GM12878 (cell line): Measurements from ENCODE around the gene ZBTB22. TPM values are rescaled to one million over a fixed set of nuclear protein-coding genes. Genes with fewer than 3 reads are reported as not detected.

Source experiments
- ATF7 ChIP-seq: fragments of 450-650 bp; IDR thresholded peaks from 2 replicates; pipeline ENCODE4 v1.6.1; 2016; ENCODE audit warnings: low read depth, mild to moderate bottlenecking
- EED ChIP-seq: sonication (generic); IDR thresholded peaks from 2 replicates; pipeline ENCODE4 v1.6.1; 2016; ENCODE audit warnings: antibody characterized with exemption, low read depth
- ETV6 ChIP-seq, 2 experiments: fragments of 450-650 bp in 1 of 2; IDR thresholded peaks in 1 of 2; conservative IDR thresholded peaks in 1 of 2; 2 replicates each; pipeline ENCODE4 v1.6.1; 2014; ENCODE audit warnings: antibody characterized with exemption in 1 of 2, borderline replicate concordance in 1 of 2, low read depth in 1 of 2, mild to moderate bottlenecking in 1 of 2, moderate library complexity in 1 of 2
- FOXK2 ChIP-seq: fragments of 450-650 bp; IDR thresholded peaks from 2 replicates; pipeline ENCODE4 v1.6.1; 2017; ENCODE audit warnings: mild to moderate bottlenecking, moderate library complexity
- IRF4 ChIP-seq: IDR thresholded peaks from 2 replicates; pipeline ENCODE4 v1.6.1; 2011; ENCODE audit warnings: low read depth, low read length
- KAT2A ChIP-seq: conservative IDR thresholded peaks from 2 replicates; pipeline ENCODE4 v1.6.1; 2011; ENCODE audit warnings: low read depth, low read length; ENCODE audit not compliant: control insufficient read depth
- MEF2A ChIP-seq: IDR thresholded peaks from 2 replicates; pipeline ENCODE4 v1.6.1; 2011; ENCODE audit warnings: low read depth, mild to moderate bottlenecking, low read length, moderate library complexity; ENCODE audit not compliant: insufficient read depth
- MTA2 ChIP-seq: fragments of 450-650 bp; IDR thresholded peaks from 2 replicates; pipeline ENCODE4 v1.6.1; 2016; ENCODE audit warnings: low read depth, mild to moderate bottlenecking, moderate library complexity
- NBN ChIP-seq: fragments of 450-650 bp; IDR thresholded peaks from 2 replicates; pipeline ENCODE4 v1.6.1; 2016
- NFYB ChIP-seq: IDR thresholded peaks from 2 replicates; pipeline ENCODE4 v1.6.1; 2011; ENCODE audit warnings: low read depth, mild to moderate bottlenecking, low read length, improper control_type of control experiment, moderate library complexity; ENCODE audit not compliant: insufficient read depth
- POLR2AphosphoS5 ChIP-seq: IDR thresholded peaks from 2 replicates; pipeline ENCODE4 v1.6.1; 2011; ENCODE audit warnings: mild to moderate bottlenecking, low read length, inconsistent platforms
- POU2F2 ChIP-seq: IDR thresholded peaks from 3 replicates; pipeline ENCODE4 v1.6.1; 2011; ENCODE audit warnings: low read depth, mild to moderate bottlenecking, low read length, borderline replicate concordance
- RAD21 ChIP-seq: IDR thresholded peaks from 2 replicates; pipeline ENCODE4 v1.6.1; 2011; ENCODE audit warnings: mild to moderate bottlenecking, low read depth, low read length, moderate library complexity; ENCODE audit not compliant: insufficient read depth
- RAD51 ChIP-seq: fragments of 450-650 bp; IDR thresholded peaks from 2 replicates; pipeline ENCODE4 v1.6.1; 2016; ENCODE audit warnings: moderate library complexity, mild to moderate bottlenecking, inconsistent platforms
- RBBP5 ChIP-seq: fragments of 200-600 bp; sonication (generic); conservative IDR thresholded peaks from 2 replicates; pipeline ENCODE4 v1.6.1; 2016
- RUNX3 ChIP-seq: IDR thresholded peaks from 2 replicates; pipeline ENCODE4 v1.6.1; 2012; ENCODE audit warnings: low read length, inconsistent platforms
- SMC3 ChIP-seq: IDR thresholded peaks from 2 replicates; pipeline ENCODE4 v1.6.1; 2011; ENCODE audit warnings: low read length, improper control_type of control experiment, borderline replicate concordance
- STAT1 ChIP-seq: fragments of 450-650 bp; conservative IDR thresholded peaks from 2 replicates; pipeline ENCODE4 v1.6.1; 2014; ENCODE audit warnings: antibody characterized with exemption, mild to moderate bottlenecking
- polyA plus RNA-seq, 11 experiments: library from polyadenylated mRNA; depleted of rRNA in 4 of 11; unstranded in 6 of 11; stranded (reverse) in 5 of 11; fragments of >200 nt; fragmentation: Nextera tagmentation in 4 of 11; fragmentation: Illumina TruSeq in 1 of 11; extraction: Ambion mirVana in 4 of 11; extraction: Trizol in 1 of 11; gene quantifications; 1 replicate in 1 of 11; 2 replicates in 10 of 11; pipeline versions ENCODE4 v1.2.1 to v1.2.3, GENCODE V29; 2011 to 2016; ENCODE audit warnings: inconsistent platforms in 2 of 11, missing spikeins in 2 of 11, low read depth in 1 of 11
- total RNA-seq, 4 experiments: library from RNA; depleted of rRNA in 3 of 4; stranded (reverse); fragments of >200 nt in 3 of 4; fragmentation: Illumina TruSeq in 1 of 4; extraction: Trizol in 1 of 4; gene quantifications; 2 replicates each; pipeline versions ENCODE4 v1.2.1 to v1.2.3, GENCODE V29; 2013 to 2021
- TF ChIP-seq, protein P1 (sequence below): IDR thresholded peaks from 2 replicates; pipeline ENCODE4 v1.6.1; 2011; ENCODE audit warnings: mild to moderate bottlenecking, low read depth, low read length, moderate library complexity; ENCODE audit not compliant: insufficient replicate concordance
- TF ChIP-seq, protein P2 (sequence below): IDR thresholded peaks from 2 replicates; pipeline ENCODE4 v1.6.1; 2012; ENCODE audit warnings: low read depth, low read length, improper control_type of control experiment
- TF ChIP-seq, protein P3 (sequence below): fragments of 450-650 bp; formaldehyde crosslinking; IDR thresholded peaks from 2 replicates; pipeline ENCODE4 v1.4.0; 2020; ENCODE audit warnings: mild to moderate bottlenecking, moderate library complexity
- TF ChIP-seq, protein P4 (sequence below): fragments of 450-650 bp; conservative IDR thresholded peaks from 2 replicates; pipeline ENCODE4 v1.6.1; 2017; ENCODE audit warnings: mild to moderate bottlenecking, moderate library complexity
- TF ChIP-seq, protein P5 (sequence below): IDR thresholded peaks from 2 replicates; pipeline ENCODE4 v1.6.1; 2011; ENCODE audit warnings: borderline replicate concordance, low read depth, mild to moderate bottlenecking, moderate library complexity, mixed read lengths, low read length; ENCODE audit not compliant: insufficient read depth; ENCODE audit errors: extremely low read length

Gene ZBTB22
- total and polyA plus RNA-seq, 10 of the 15 experiments (the other 5 are each of a cell fraction or from before 2014, with no cell fraction given) = 0.11 to 9.9 (median 4.8) TPM

DNA sequence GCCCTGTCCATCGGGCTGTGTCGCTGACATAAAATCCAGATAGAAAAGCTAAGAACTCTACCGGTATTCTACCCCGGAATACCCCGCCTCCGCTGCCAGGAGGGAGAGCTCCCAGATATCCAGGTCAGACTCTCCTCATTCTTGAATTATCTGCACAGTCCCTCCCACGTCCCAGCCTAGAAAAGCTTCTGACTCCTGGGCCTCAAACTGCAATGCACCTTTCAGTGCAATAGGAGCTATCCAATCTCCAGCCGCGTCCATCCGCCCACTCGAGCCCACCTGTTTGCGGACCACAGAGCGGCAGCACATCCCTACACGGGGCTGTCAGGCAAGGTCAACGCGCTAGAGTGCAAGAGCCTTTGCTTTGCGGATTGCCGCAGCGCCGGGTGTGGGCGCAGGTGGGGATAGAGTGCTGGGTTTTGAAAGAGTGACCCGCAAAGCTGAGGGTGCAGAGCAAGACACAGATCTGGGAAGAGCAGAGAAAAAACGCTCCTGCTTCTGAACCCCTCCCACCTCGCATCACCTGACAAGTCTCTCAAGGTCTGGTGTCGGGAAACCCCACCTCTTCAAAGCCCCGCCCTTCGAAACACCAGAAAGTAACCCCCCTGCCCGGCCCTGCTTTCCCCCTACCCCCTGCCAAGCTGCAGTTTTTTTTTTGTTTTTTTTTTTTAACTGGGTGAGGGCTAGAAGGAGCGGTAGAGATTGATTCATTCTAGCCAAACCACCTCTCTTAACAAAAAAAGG lies 5.0 kb downstream of the ZBTB22 start (continued):
- TF ChIP-seq, protein P1, sequence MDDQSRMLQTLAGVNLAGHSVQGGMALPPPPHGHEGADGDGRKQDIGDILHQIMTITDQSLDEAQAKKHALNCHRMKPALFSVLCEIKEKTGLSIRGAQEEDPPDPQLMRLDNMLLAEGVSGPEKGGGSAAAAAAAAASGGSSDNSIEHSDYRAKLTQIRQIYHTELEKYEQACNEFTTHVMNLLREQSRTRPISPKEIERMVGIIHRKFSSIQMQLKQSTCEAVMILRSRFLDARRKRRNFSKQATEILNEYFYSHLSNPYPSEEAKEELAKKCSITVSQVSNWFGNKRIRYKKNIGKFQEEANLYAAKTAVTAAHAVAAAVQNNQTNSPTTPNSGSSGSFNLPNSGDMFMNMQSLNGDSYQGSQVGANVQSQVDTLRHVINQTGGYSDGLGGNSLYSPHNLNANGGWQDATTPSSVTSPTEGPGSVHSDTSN = peak; percentile 26
- TF ChIP-seq RAD21 (no peak), RAD51 (peak; percentile 85), POU2F2 (no peak), MTA2 (no peak), EED (no peak), POLR2AphosphoS5 (no peak), SMC3 (no peak), MEF2A (no peak), RUNX3 (peak; percentile 31; the same call in 1 of the 2 replicates), KAT2A (no peak), ATF7 (no peak), NBN (no peak), STAT1 (no peak), IRF4 (no peak), NFYB (no peak), RBBP5 (no peak), ETV6 (conservative IDR thresholded peaks at IDR 0.05 in 1 of 2, IDR thresholded peaks at IDR 0.05 in 1 of 2; ENCODE audit: borderline replicate concordance in 1 of 2, low read depth in 1 of 2) (no peak), FOXK2 (no peak)
- TF ChIP-seq, protein P2, sequence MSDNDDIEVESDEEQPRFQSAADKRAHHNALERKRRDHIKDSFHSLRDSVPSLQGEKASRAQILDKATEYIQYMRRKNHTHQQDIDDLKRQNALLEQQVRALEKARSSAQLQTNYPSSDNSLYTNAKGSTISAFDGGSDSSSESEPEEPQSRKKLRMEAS = no peak
- TF ChIP-seq, protein P3, sequence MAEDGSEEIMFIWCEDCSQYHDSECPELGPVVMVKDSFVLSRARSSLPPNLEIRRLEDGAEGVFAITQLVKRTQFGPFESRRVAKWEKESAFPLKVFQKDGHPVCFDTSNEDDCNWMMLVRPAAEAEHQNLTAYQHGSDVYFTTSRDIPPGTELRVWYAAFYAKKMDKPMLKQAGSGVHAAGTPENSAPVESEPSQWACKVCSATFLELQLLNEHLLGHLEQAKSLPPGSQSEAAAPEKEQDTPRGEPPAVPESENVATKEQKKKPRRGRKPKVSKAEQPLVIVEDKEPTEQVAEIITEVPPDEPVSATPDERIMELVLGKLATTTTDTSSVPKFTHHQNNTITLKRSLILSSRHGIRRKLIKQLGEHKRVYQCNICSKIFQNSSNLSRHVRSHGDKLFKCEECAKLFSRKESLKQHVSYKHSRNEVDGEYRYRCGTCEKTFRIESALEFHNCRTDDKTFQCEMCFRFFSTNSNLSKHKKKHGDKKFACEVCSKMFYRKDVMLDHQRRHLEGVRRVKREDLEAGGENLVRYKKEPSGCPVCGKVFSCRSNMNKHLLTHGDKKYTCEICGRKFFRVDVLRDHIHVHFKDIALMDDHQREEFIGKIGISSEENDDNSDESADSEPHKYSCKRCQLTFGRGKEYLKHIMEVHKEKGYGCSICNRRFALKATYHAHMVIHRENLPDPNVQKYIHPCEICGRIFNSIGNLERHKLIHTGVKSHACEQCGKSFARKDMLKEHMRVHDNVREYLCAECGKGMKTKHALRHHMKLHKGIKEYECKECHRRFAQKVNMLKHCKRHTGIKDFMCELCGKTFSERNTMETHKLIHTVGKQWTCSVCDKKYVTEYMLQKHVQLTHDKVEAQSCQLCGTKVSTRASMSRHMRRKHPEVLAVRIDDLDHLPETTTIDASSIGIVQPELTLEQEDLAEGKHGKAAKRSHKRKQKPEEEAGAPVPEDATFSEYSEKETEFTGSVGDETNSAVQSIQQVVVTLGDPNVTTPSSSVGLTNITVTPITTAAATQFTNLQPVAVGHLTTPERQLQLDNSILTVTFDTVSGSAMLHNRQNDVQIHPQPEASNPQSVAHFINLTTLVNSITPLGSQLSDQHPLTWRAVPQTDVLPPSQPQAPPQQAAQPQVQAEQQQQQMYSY = no peak
- TF ChIP-seq, protein P4, sequence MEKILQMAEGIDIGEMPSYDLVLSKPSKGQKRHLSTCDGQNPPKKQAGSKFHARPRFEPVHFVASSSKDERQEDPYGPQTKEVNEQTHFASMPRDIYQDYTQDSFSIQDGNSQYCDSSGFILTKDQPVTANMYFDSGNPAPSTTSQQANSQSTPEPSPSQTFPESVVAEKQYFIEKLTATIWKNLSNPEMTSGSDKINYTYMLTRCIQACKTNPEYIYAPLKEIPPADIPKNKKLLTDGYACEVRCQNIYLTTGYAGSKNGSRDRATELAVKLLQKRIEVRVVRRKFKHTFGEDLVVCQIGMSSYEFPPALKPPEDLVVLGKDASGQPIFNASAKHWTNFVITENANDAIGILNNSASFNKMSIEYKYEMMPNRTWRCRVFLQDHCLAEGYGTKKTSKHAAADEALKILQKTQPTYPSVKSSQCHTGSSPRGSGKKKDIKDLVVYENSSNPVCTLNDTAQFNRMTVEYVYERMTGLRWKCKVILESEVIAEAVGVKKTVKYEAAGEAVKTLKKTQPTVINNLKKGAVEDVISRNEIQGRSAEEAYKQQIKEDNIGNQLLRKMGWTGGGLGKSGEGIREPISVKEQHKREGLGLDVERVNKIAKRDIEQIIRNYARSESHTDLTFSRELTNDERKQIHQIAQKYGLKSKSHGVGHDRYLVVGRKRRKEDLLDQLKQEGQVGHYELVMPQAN = peak; percentile 79
- TF ChIP-seq, protein P5, sequence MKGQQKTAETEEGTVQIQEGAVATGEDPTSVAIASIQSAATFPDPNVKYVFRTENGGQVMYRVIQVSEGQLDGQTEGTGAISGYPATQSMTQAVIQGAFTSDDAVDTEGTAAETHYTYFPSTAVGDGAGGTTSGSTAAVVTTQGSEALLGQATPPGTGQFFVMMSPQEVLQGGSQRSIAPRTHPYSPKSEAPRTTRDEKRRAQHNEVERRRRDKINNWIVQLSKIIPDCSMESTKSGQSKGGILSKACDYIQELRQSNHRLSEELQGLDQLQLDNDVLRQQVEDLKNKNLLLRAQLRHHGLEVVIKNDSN = peak; percentile 32
